HFFc6 (cell line): Measurements from ENCODE around the gene SLC39A11. TPM values are rescaled to one million over a fixed set of nuclear protein-coding genes. Genes with fewer than 3 reads are reported as not detected.

Experiments used
- DNase-seq: peaks from one replicate; pipeline ENCODE4 v3.0.0-alpha.2; 2018
- H3K27ac Mint-ChIP-seq: 2 replicates; pipeline ENCODE4 v1.8.0; 2020; ENCODE audit warnings: mild to moderate bottlenecking, mixed read lengths
- H3K27me3 Mint-ChIP-seq: 2 replicates; pipeline ENCODE4 v1.8.0; 2021; ENCODE audit warnings: mild to moderate bottlenecking, moderate library complexity, mixed read lengths; ENCODE audit not compliant: insufficient read depth
- H3K36me3 Mint-ChIP-seq: 2 replicates; pipeline ENCODE4 v1.8.0; 2021; ENCODE audit warnings: low read depth, mixed read lengths
- H3K4me1 Mint-ChIP-seq: 2 replicates; pipeline ENCODE4 v1.8.0; 2020; ENCODE audit warnings: low read depth, mixed read lengths
- H3K4me3 Mint-ChIP-seq: 2 replicates; pipeline ENCODE4 v1.8.0; 2020; ENCODE audit warnings: mild to moderate bottlenecking, moderate library complexity, mixed read lengths
- H3K9me3 Mint-ChIP-seq: 2 replicates; pipeline ENCODE4 v1.8.0; 2020; ENCODE audit warnings: mild to moderate bottlenecking, mixed read lengths
- CTCF ChIP-seq: fragments of 200-600 bp; sonication (generic); IDR thresholded peaks from 2 replicates; pipeline ENCODE4 v1.5.0; 2021; ENCODE audit warnings: antibody characterized with exemption, mild to moderate bottlenecking
- total RNA-seq, 6 experiments: library from RNA; stranded (reverse); fragmentation: NEBNext Ultra II Directional; extraction: Animal tissue kit (Norgen Biotek cat#: 25700); gene quantifications; 2 replicates in 1 of 6; 3 replicates in 5 of 6; pipeline ENCODE4 v1.2.3, GENCODE V29; 2021

Gene SLC39A11
- total RNA-seq, 6 experiments from 2014 or later = 29.7 to 40.6 (median 34.9) TPM

- no peak overlapping the region for H3K27ac Mint-ChIP-seq
- TF ChIP-seq CTCF = no peak
- no peaks in the 10 kb centered on the region for H3K9me3 Mint-ChIP-seq
- H3K4me3 Mint-ChIP-seq = no peak overlapping the region
- no peaks in the 10 kb centered on the region for H3K36me3 Mint-ChIP-seq
- peaks cover 5% of the 10 kb centered on the region for H3K27me3 Mint-ChIP-seq
- DNase-seq = no peak
- no peaks in the 10 kb centered on the region; the same call in 1 of the 2 replicates for H3K4me1 Mint-ChIP-seq
Observed at GRCh38 chr17:72646176-72646575, 446.3 kb downstream of the SLC39A11 start.

GRCh38 chr17:72644492-72644891 lies 448.0 kb downstream of the SLC39A11 start:
- Mint-ChIP-seq H3K4me3 (no peak overlapping the region), H3K36me3 (no peaks in the 10 kb centered on the region), H3K9me3 (no peaks in the 10 kb centered on the region), H3K27me3 (peaks cover 10% of the 10 kb centered on the region), H3K27ac (no peak overlapping the region), H3K4me1 (no peaks in the 10 kb centered on the region; the same call in 1 of the 2 replicates)
- TF ChIP-seq CTCF = no peak
- DNase-seq = no peak

- no peaks in the 10 kb centered on the region for H3K36me3 Mint-ChIP-seq
- TF ChIP-seq CTCF = no peak
- no peaks in the 10 kb centered on the region for H3K9me3 Mint-ChIP-seq
- H3K27me3 Mint-ChIP-seq = peaks cover 13% of the 10 kb centered on the region
- no peak overlapping the region for H3K4me3 Mint-ChIP-seq
- H3K27ac Mint-ChIP-seq = no peak overlapping the region
- DNase-seq = no peak
- H3K4me1 Mint-ChIP-seq = no peaks in the 10 kb centered on the region; the same call in 1 of the 2 replicates
Observed at GRCh38 chr17:72643575-72644216, 448.8 kb downstream of the SLC39A11 start.

GRCh38 chr17:72642720-72643119 lies 449.8 kb downstream of the SLC39A11 start:
- Mint-ChIP-seq H3K36me3 (no peaks in the 10 kb centered on the region), H3K27ac (no peak overlapping the region), H3K9me3 (no peaks in the 10 kb centered on the region), H3K4me1 (no peaks in the 10 kb centered on the region; the same call in 1 of the 2 replicates), H3K27me3 (peaks cover 19% of the 10 kb centered on the region), H3K4me3 (no peak overlapping the region)
- TF ChIP-seq CTCF = no peak
- no peak for DNase-seq

- Mint-ChIP-seq H3K36me3 (no peaks in the 10 kb centered on the region), H3K4me3 (peak overlapping the region; percentile 82; the same call in 1 of the 2 replicates), H3K27me3 (peaks cover 21% of the 10 kb centered on the region), H3K4me1 (no peaks in the 10 kb centered on the region; the same call in 1 of the 2 replicates), H3K9me3 (no peaks in the 10 kb centered on the region), H3K27ac (no peak overlapping the region)
- no peak for DNase-seq
- TF ChIP-seq CTCF = no peak
Observed at GRCh38 chr17:72640415-72641165, 451.9 kb downstream of the SLC39A11 start.
